ENCODE measurements around the gene EHHADH. TPM values are rescaled to one million over a fixed set of nuclear protein-coding genes. Genes with fewer than 3 reads are reported as not detected.
A peak's percentile ranks its signal among the peaks of the same experiment; 100 is the strongest.

The EHHADH gene
- total RNA-seq, 4 donors from 2014 or later: 4.8 to 7.1 (median 6.3) TPM

GRCh38 chr3:185176750-185177359, 77.0 kb downstream of the EHHADH start:
- Histone ChIP-seq H3K4me3 (no peak overlapping the region), H3K27me3 (no peaks in the 10 kb centered on the region), H3K27ac (no peak overlapping the region), H3K4me1 (no peaks in the 10 kb centered on the region), H3K9me3 (no peaks in the 10 kb centered on the region), H3K36me3 (no peaks in the 10 kb centered on the region)
- TF ChIP-seq CTCF (IDR thresholded peaks at IDR 0.05) (peak; percentile 1 to 40), POLR2A (IDR thresholded peaks at IDR 0.05) (no peak)
- no peak for DNase-seq (ENCODE audit: low spot score in 2 of 2)
- 18% methylated on average over 10 of the region's 10 CpGs for WGBS

GRCh38 chr3:185175370-185175987, 78.4 kb downstream of the EHHADH start:
- Histone ChIP-seq H3K27me3 (no peaks in the 10 kb centered on the region), H3K36me3 (no peaks in the 10 kb centered on the region), H3K9me3 (no peaks in the 10 kb centered on the region), H3K27ac (peak overlapping the region; percentile 57), H3K4me3 (no peak overlapping the region), H3K4me1 (no peaks in the 10 kb centered on the region)
- TF ChIP-seq POLR2A (IDR thresholded peaks at IDR 0.05) (no peak), EP300 (IDR thresholded peaks at IDR 0.05) (no peak), CTCF (IDR thresholded peaks at IDR 0.05) (no peak), POLR2AphosphoS5 (IDR thresholded peaks at IDR 0.05) (no peak)
- DNase-seq (ENCODE audit: low spot score in 2 of 2): no peak
- 63% methylated on average over 15 of the region's 15 CpGs for WGBS

GRCh38 chr3:185172086-185173049, 81.5 kb downstream of the EHHADH start:
- Histone ChIP-seq H3K27me3 (no peaks in the 10 kb centered on the region), H3K27ac (no peak overlapping the region), H3K9me3 (no peaks in the 10 kb centered on the region), H3K36me3 (no peaks in the 10 kb centered on the region), H3K4me1 (no peaks in the 10 kb centered on the region), H3K4me3 (no peak overlapping the region)
- DNase-seq (ENCODE audit: low spot score in 2 of 2): no peak
- WGBS: 68% methylated on average over 10 of the region's 11 CpGs
- TF ChIP-seq CTCF (IDR thresholded peaks at IDR 0.05) (no peak), POLR2AphosphoS5 (IDR thresholded peaks at IDR 0.05) (no peak), POLR2A (IDR thresholded peaks at IDR 0.05) (no peak), EP300 (IDR thresholded peaks at IDR 0.05) (no peak)

GRCh38 chr3:185164428-185165217, 89.2 kb downstream of the EHHADH start:
- Histone ChIP-seq H3K4me1 (no peaks in the 10 kb centered on the region), H3K27me3 (no peaks in the 10 kb centered on the region), H3K27ac (no peak overlapping the region), H3K4me3 (no peak overlapping the region), H3K9me3 (no peaks in the 10 kb centered on the region), H3K36me3 (no peaks in the 10 kb centered on the region)
- no peak for TF ChIP-seq EP300 (IDR thresholded peaks at IDR 0.05)
- TF ChIP-seq POLR2A (IDR thresholded peaks at IDR 0.05): no peak
- no peak for TF ChIP-seq POLR2AphosphoS5 (IDR thresholded peaks at IDR 0.05)
- no peak for TF ChIP-seq CTCF (IDR thresholded peaks at IDR 0.05)
- no peak for DNase-seq (ENCODE audit: low spot score in 2 of 2)
- WGBS: 67% methylated on average over 6 of the region's 6 CpGs
